GM13976 (cell line): ENCODE data around the gene MORC3.

Experiments
- DNase-seq: peaks from one replicate; pipeline ENCODE4 v3.0.0; 2012; ENCODE audit warnings: low spot score
- CTCF ChIP-seq: IDR thresholded peaks from 2 replicates; pipeline ENCODE4 v1.5.1; 2012; ENCODE audit warnings: borderline replicate concordance, mild to moderate bottlenecking; ENCODE audit not compliant: insufficient read depth; ENCODE audit errors: extremely low read depth, missing control alignments, control extremely low read depth
- in situ Hi-C: fragments of 300-500 bp; cut with MboI; formaldehyde crosslinking; loops from one replicate; pipeline ENCODE4 v1.12.0; 2022; ENCODE audit warnings: low sequenced_read_pairs, mixed read lengths, inconsistent platforms; ENCODE audit not compliant: unreplicated experiment

MORC3 gene

GRCh38 chr21:36423771-36424433 is 103.9 kb downstream of the MORC3 start:
- TF ChIP-seq CTCF: no peak
- DNase-seq: no peak
- in situ Hi-C loops: loop anchor here (10.0 kb wide), 1 partner anchor 511 kb away; no protein-coding TSS in a partner anchor

GRCh38 chr21:36424592-36424991 is 104.6 kb downstream of the MORC3 start:
- no peak for TF ChIP-seq CTCF
- in situ Hi-C loops: loop anchor here (10.0 kb wide), 1 partner anchor 510 kb away; no protein-coding TSS in a partner anchor
- DNase-seq: no peak

GRCh38 chr21:36425286-36425685 is 105.3 kb downstream of the MORC3 start:
- no peak for DNase-seq
- in situ Hi-C loops: loop anchor here (10.0 kb wide), 1 partner anchor 510 kb away; no protein-coding TSS in a partner anchor
- no peak for TF ChIP-seq CTCF
